HEK293T (cell line): ENCODE data around the gene ATG9A.

Experiments
- CTCF ChIA-PET: fragments of 350-600 bp; formaldehyde crosslinking; extraction: SDS; loops from one replicate; lab custom pipeline; 2021; ENCODE audit warnings: antibody characterized with exemption, inconsistent platforms; lab: Yijun Ruan, JAX
- POLR2A ChIA-PET: fragments of 350-600 bp; formaldehyde crosslinking; extraction: SDS; loops from one replicate; lab custom pipeline; 2020; ENCODE audit warnings: antibody characterized with exemption, inconsistent platforms; lab: Yijun Ruan, JAX
- DNase-seq: peaks from one replicate; pipeline ENCODE4 v3.0.0; 2012; ENCODE audit warnings: mixed read lengths; ENCODE audit errors: extremely low spot score
- ARNT ChIP-seq: fragments of 450-650 bp; IDR thresholded peaks from 2 replicates; pipeline ENCODE4 v1.6.1; 2017; ENCODE audit warnings: mild to moderate bottlenecking
- BHLHE40 ChIP-seq: fragments of 450-650 bp; IDR thresholded peaks from 2 replicates; pipeline ENCODE4 v1.6.1; 2016; ENCODE audit warnings: mild to moderate bottlenecking, moderate library complexity, borderline replicate concordance
- CTBP1 ChIP-seq: fragments of 450-650 bp; IDR thresholded peaks from 2 replicates; pipeline ENCODE4 v1.6.1; 2016; ENCODE audit warnings: borderline replicate concordance
- ELF4 ChIP-seq: fragments of 450-650 bp; IDR thresholded peaks from 2 replicates; pipeline ENCODE4 v1.6.1; 2017; ENCODE audit warnings: antibody characterized with exemption
- FOXA1 ChIP-seq: fragments of 450-650 bp; IDR thresholded peaks from 2 replicates; pipeline ENCODE4 v1.6.1; 2016; ENCODE audit warnings: mild to moderate bottlenecking
- FOXK2 ChIP-seq: fragments of 450-650 bp; IDR thresholded peaks from 2 replicates; pipeline ENCODE4 v1.6.1; 2016; ENCODE audit warnings: mild to moderate bottlenecking
- FOXM1 ChIP-seq: fragments of 450-650 bp; IDR thresholded peaks from 2 replicates; pipeline ENCODE4 v1.6.1; 2017; ENCODE audit warnings: mild to moderate bottlenecking, borderline replicate concordance
- HDGF ChIP-seq: fragments of 450-650 bp; IDR thresholded peaks from 2 replicates; pipeline ENCODE4 v1.6.1; 2017; ENCODE audit warnings: antibody characterized with exemption, borderline replicate concordance
- L3MBTL2 ChIP-seq: fragments of 450-650 bp; conservative IDR thresholded peaks from 2 replicates; pipeline ENCODE4 v1.6.1; 2016; ENCODE audit warnings: mild to moderate bottlenecking
- LEF1 ChIP-seq: fragments of 450-650 bp; IDR thresholded peaks from 2 replicates; pipeline ENCODE4 v1.6.1; 2017; ENCODE audit warnings: mild to moderate bottlenecking, borderline replicate concordance
- NFRKB ChIP-seq: fragments of 450-650 bp; IDR thresholded peaks from 2 replicates; pipeline ENCODE4 v1.6.1; 2016; ENCODE audit warnings: mild to moderate bottlenecking, moderate library complexity
- SP1 ChIP-seq: fragments of 450-650 bp; IDR thresholded peaks from 2 replicates; pipeline ENCODE4 v1.6.1; 2017
- SUZ12 ChIP-seq: fragments of 450-650 bp; IDR thresholded peaks from 2 replicates; pipeline ENCODE4 v1.6.1; 2016; ENCODE audit warnings: mild to moderate bottlenecking
- TARDBP ChIP-seq: fragments of 450-650 bp; IDR thresholded peaks from 2 replicates; pipeline ENCODE4 v1.6.1; 2016
- ZNF384 ChIP-seq: fragments of 450-650 bp; IDR thresholded peaks from 2 replicates; pipeline ENCODE4 v1.6.1; 2016
- TF ChIP-seq, protein P1 (sequence below): fragments of 450-650 bp; IDR thresholded peaks from 2 replicates; pipeline ENCODE4 v1.6.1; 2016

Gene ATG9A

DNA sequence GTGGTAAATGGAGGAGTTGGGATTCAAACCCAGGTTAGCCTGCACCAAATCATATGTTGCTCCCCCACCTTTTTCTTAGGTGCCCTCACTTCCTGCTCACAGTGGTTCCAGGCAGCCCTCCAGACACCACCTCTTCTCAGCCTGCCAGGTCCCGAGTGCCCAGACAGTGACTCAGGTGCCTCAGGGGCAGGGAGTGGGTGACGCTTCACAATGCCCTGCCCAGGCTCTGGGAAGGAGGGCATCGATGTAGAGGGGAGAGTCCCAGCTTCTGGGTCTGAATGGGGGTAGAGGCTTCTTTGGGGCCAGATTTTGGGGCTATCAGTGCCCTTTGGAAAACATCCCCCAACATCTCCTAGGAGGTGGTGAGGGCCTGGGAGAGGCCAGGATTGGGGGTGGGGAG is 44.5 kb upstream of the ATG9A start:
- POLR2A ChIA-PET: interaction anchor here (0.6 to 1.5 kb wide), 8 partner anchors 19 to 1730 kb away, joined by 3 to 13 read pairs (median 3); partner anchors contain the start of genes GLB1L and STK16
- TF ChIP-seq ARNT: no peak
- TF ChIP-seq NFRKB: no peak
- TF ChIP-seq L3MBTL2: no peak
- TF ChIP-seq FOXM1: no peak
- no peak for TF ChIP-seq ELF4
- no peak for TF ChIP-seq CTBP1
- TF ChIP-seq ZNF384: no peak
- no peak for TF ChIP-seq FOXK2
- no peak for TF ChIP-seq TARDBP
- TF ChIP-seq, protein P1, sequence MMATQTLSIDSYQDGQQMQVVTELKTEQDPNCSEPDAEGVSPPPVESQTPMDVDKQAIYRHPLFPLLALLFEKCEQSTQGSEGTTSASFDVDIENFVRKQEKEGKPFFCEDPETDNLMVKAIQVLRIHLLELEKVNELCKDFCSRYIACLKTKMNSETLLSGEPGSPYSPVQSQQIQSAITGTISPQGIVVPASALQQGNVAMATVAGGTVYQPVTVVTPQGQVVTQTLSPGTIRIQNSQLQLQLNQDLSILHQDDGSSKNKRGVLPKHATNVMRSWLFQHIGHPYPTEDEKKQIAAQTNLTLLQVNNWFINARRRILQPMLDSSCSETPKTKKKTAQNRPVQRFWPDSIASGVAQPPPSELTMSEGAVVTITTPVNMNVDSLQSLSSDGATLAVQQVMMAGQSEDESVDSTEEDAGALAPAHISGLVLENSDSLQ: no peak
- no peak for TF ChIP-seq SP1
- no peak for DNase-seq
- CTCF ChIA-PET: interaction anchor here (0.6 to 1.4 kb wide), 4 partner anchors 19 to 236 kb away, joined by 3 to 5 read pairs (median 4); no protein-coding TSS in a partner anchor

DNA sequence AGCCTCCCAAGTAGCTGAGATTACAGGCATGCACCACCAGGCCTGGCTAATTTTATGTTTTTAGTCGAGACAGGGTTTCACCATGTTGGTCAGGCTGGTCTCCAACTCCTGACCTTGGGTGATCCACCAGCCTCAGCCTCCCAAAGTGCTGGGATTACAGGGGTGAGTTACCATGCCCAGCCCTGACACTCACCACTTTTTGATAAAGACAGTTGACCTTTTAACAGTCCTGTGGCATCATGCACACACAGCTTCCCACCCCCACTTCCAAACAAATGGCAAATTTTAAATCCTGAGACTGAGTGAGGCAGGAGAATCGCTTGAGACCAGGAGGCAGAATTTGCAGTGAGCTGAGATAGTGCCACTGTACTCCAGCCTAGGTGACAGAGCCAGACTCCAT is 43.6 kb upstream of the ATG9A start:
- TF ChIP-seq L3MBTL2 (no peak), ARNT (no peak), FOXM1 (no peak), CTBP1 (no peak), FOXK2 (no peak), NFRKB (no peak), SP1 (no peak), BHLHE40 (no peak)
- TF ChIP-seq, protein P1: no peak
- DNase-seq: no peak
- POLR2A ChIA-PET: interaction anchor here (1.0 kb wide), 1 partner anchor 28 kb away, joined by 3 read pairs; the partner anchor contains the start of genes GLB1L and STK16
- CTCF ChIA-PET: no interaction called here

GRCh38 chr2:219272356-219272755 is 42.9 kb upstream of the ATG9A start:
- CTCF ChIA-PET: no interaction called here
- DNase-seq: no peak
- TF ChIP-seq FOXA1 (no peak), NFRKB (no peak), TARDBP (no peak), L3MBTL2 (no peak), ARNT (no peak), FOXM1 (no peak), LEF1 (no peak), HDGF (no peak), ELF4 (no peak), FOXK2 (no peak), SUZ12 (no peak), CTBP1 (no peak), ZNF384 (no peak), BHLHE40 (no peak), SP1 (no peak)
- TF ChIP-seq, protein P1: no peak
- POLR2A ChIA-PET: interaction anchor here (1.0 kb wide), 1 partner anchor 27 kb away, joined by 3 read pairs; the partner anchor contains the start of genes GLB1L and STK16

- no peak for TF ChIP-seq FOXK2
- TF ChIP-seq ZNF384: no peak
- no peak for TF ChIP-seq SP1
- no peak for TF ChIP-seq HDGF
- TF ChIP-seq ARNT: no peak
- TF ChIP-seq FOXM1: no peak
- no peak for TF ChIP-seq FOXA1
- TF ChIP-seq NFRKB: no peak
- no peak for TF ChIP-seq L3MBTL2
- DNase-seq: no peak
- CTCF ChIA-PET: no interaction called here
- POLR2A ChIA-PET: interaction anchor here (1.2 kb wide), 1 partner anchor 26 kb away, joined by 3 read pairs; the partner anchor contains the start of genes GLB1L and STK16
These were observed 41.6 kb upstream of the ATG9A start for GRCh38 chr2:219271021-219271420.

DNA sequence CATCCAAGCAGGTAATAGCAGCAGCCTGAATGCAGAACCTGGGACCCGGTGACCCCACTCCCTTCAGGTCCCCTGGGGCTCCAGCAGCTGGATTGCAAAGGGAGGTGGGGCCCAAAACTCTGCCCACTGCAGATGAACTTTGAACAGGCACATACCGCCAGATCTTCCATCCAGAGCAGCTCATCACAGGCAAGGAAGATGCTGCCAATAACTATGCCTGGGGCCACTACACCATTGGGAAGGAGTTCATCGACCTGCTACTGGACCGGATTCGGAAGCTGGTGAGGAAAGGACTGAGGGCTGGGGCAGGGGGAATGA is 40.6 kb upstream of the ATG9A start:
- DNase-seq: no peak
- POLR2A ChIA-PET: interaction anchor here (1.0 to 1.2 kb wide), 2 partner anchors 21 to 25 kb away, joined by 3 read pairs; partner anchors contain the start of genes GLB1L and STK16
- TF ChIP-seq TARDBP (no peak), ELF4 (no peak), L3MBTL2 (no peak), NFRKB (no peak), SUZ12 (no peak), FOXK2 (no peak), CTBP1 (no peak), BHLHE40 (no peak), ZNF384 (no peak), FOXA1 (no peak), SP1 (no peak), ARNT (no peak), FOXM1 (no peak), LEF1 (no peak)
- TF ChIP-seq, protein P1: no peak
- CTCF ChIA-PET: no interaction called here
